Gastrocnemius medialis (tissue), 4 donors: ENCODE measurements around the gene SYTL2.

ENCODE experiments used
- CTCF ChIP-seq, 5 experiments: fragments of 450-650 bp in 3 of 5; fragments of 200-600 bp in 2 of 5; sonication (generic) in 2 of 5; IDR thresholded peaks in 4 of 5; conservative IDR thresholded peaks in 1 of 5; 1 replicate in 4 of 5; 2 replicates in 1 of 5; pipeline ENCODE4 v1.5.1; 2016 to 2019; ENCODE audit warnings: antibody characterized with exemption in 5 of 5, mild to moderate bottlenecking in 3 of 5, moderate library complexity in 3 of 5
- POLR2A ChIP-seq, 2 donors: fragments of 450-650 bp; IDR thresholded peaks; one replicate each; pipeline ENCODE4 v1.6.1; 2017; ENCODE audit warnings: antibody characterized with exemption in 2 of 2, mild to moderate bottlenecking in 2 of 2, moderate library complexity in 2 of 2

- TF ChIP-seq POLR2A (IDR thresholded peaks at IDR 0.05): no peak
- TF ChIP-seq CTCF (IDR thresholded peaks at IDR 0.05 in 4 of 5, conservative IDR thresholded peaks at IDR 0.05 in 1 of 5): no peak
Measured at GRCh38 chr11:85787809-85788760, 22.9 kb downstream of the SYTL2 start.
